Fibroblast of lung (primary cell): ENCODE data around the gene KCNJ4.
"Not testable (repeated sequence)": the region's sequence is repeated elsewhere in the genome, so short reads cannot be mapped to it uniquely, and the experiment has no call there.

Experiments
- EZH2 ChIP-seq: IDR thresholded peaks from 2 replicates; pipeline ENCODE4 v1.5.1; 2012; ENCODE audit warnings: low read length, control low read depth, mild to moderate bottlenecking; ENCODE audit errors: missing control alignments
- TF ChIP-seq, protein P1 (sequence below), 2 donors: IDR thresholded peaks in 1 of 2; conservative IDR thresholded peaks in 1 of 2; 1 replicate in 1 of 2; 2 replicates in 1 of 2; pipeline ENCODE4 v1.5.1; 2011 to 2012; ENCODE audit warnings: low read length in 2 of 2, control low read depth in 1 of 2, inconsistent platforms in 1 of 2, low read depth in 1 of 2, mild to moderate bottlenecking in 1 of 2

DNA sequence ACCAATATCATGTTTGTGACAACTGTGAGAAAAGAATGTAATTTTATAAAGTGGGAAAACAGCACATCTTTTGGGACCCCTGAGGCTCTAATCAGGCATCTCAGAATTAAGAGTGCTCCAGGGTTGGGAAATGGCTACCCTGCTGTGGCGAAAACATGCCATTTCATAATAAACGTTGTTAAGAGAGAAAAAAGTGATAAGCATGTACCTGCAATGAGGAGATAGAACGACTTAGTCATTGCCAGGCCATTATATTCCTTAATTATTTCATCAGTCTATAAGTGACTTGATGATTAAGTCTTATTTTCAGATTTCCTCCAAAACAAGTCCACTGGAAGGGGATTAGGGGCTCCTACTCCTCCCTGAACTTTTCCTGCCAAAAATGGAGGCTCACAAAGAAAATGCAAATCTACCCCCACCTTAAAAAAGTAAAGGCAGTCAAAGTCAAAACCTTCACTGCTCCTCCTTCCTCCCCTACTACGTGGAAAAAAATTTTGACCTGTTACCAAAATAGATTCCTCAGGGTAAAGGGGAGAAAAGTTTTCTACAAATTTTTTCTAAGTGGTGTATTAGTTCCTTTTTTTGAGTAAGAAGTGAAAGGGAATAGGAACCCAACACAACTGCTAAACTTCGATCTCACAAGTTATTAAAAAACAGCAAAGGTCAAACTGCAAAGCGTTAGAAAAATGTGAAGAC, 59.9 kb downstream of the KCNJ4 start:
- TF ChIP-seq, protein P1, sequence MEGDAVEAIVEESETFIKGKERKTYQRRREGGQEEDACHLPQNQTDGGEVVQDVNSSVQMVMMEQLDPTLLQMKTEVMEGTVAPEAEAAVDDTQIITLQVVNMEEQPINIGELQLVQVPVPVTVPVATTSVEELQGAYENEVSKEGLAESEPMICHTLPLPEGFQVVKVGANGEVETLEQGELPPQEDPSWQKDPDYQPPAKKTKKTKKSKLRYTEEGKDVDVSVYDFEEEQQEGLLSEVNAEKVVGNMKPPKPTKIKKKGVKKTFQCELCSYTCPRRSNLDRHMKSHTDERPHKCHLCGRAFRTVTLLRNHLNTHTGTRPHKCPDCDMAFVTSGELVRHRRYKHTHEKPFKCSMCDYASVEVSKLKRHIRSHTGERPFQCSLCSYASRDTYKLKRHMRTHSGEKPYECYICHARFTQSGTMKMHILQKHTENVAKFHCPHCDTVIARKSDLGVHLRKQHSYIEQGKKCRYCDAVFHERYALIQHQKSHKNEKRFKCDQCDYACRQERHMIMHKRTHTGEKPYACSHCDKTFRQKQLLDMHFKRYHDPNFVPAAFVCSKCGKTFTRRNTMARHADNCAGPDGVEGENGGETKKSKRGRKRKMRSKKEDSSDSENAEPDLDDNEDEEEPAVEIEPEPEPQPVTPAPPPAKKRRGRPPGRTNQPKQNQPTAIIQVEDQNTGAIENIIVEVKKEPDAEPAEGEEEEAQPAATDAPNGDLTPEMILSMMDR (conservative IDR thresholded peaks at IDR 0.05 in 1 of 2, IDR thresholded peaks at IDR 0.05 in 1 of 2; ENCODE audit: low read depth in 1 of 2, low read length in 2 of 2) = not testable (repeated sequence)
- TF ChIP-seq EZH2 = not testable (repeated sequence)
